GM12878 (cell line): Measurements from ENCODE around the gene FHL2. TPM values are rescaled to one million over a fixed set of nuclear protein-coding genes. Genes with fewer than 3 reads are reported as not detected.

Experiments
- BCL11A ChIP-seq: IDR thresholded peaks from 2 replicates; pipeline ENCODE4 v1.6.1; 2011; ENCODE audit warnings: low read depth, low read length
- BCLAF1 ChIP-seq: fragments of 450-650 bp; IDR thresholded peaks from 2 replicates; pipeline ENCODE4 v1.6.1; 2017; ENCODE audit warnings: antibody characterized with exemption, mild to moderate bottlenecking, moderate library complexity
- CHD1 ChIP-seq: IDR thresholded peaks from 2 replicates; pipeline ENCODE4 v1.6.1; 2012; ENCODE audit warnings: low read depth, low read length, improper control_type of control experiment
- EED ChIP-seq: sonication (generic); IDR thresholded peaks from 2 replicates; pipeline ENCODE4 v1.6.1; 2016; ENCODE audit warnings: antibody characterized with exemption, low read depth
- EGR1 ChIP-seq, 2 experiments: IDR thresholded peaks; 1 replicate in 1 of 2; 2 replicates in 1 of 2; pipeline ENCODE4 v1.6.1; 2011 to 2012; ENCODE audit warnings: low read depth in 2 of 2, low read length in 2 of 2, borderline replicate concordance in 1 of 2, mild to moderate bottlenecking in 1 of 2, moderate library complexity in 1 of 2
- ELK1 ChIP-seq: IDR thresholded peaks from 2 replicates; pipeline ENCODE4 v1.6.1; 2012; ENCODE audit warnings: low read depth, low read length, improper control_type of control experiment
- FOS ChIP-seq: IDR thresholded peaks from 3 replicates; pipeline ENCODE4 v1.6.1; 2011; ENCODE audit warnings: borderline replicate concordance; ENCODE audit not compliant: insufficient read length; ENCODE audit errors: extremely low read depth
- IRF4 ChIP-seq: IDR thresholded peaks from 2 replicates; pipeline ENCODE4 v1.6.1; 2011; ENCODE audit warnings: low read depth, low read length
- MEF2A ChIP-seq: IDR thresholded peaks from 2 replicates; pipeline ENCODE4 v1.6.1; 2011; ENCODE audit warnings: low read depth, mild to moderate bottlenecking, low read length, moderate library complexity; ENCODE audit not compliant: insufficient read depth
- MLLT1 ChIP-seq: fragments of 450-650 bp; IDR thresholded peaks from 2 replicates; pipeline ENCODE4 v1.6.1; 2016; ENCODE audit warnings: mild to moderate bottlenecking
- PKNOX1 ChIP-seq: fragments of 450-650 bp; IDR thresholded peaks from 2 replicates; pipeline ENCODE4 v1.6.1; 2016; ENCODE audit warnings: mild to moderate bottlenecking
- RFX5 ChIP-seq: IDR thresholded peaks from 2 replicates; pipeline ENCODE4 v1.6.1; 2011; ENCODE audit warnings: low read depth, low read length, improper control_type of control experiment
- SP1 ChIP-seq: IDR thresholded peaks from one replicate; pipeline ENCODE4 v1.6.1; 2011; ENCODE audit warnings: low read depth, low read length
- SUZ12 ChIP-seq: fragments of 200-600 bp; sonication (generic); IDR thresholded peaks from one replicate; pipeline ENCODE4 v1.6.1; 2018; ENCODE audit warnings: antibody characterized with exemption, mild to moderate bottlenecking; ENCODE audit not compliant: unreplicated experiment
- TAF1 ChIP-seq: IDR thresholded peaks from 2 replicates; pipeline ENCODE4 v1.6.1; 2011; ENCODE audit warnings: mild to moderate bottlenecking, low read depth, low read length, borderline replicate concordance
- WRNIP1 ChIP-seq: IDR thresholded peaks from 2 replicates; pipeline ENCODE4 v1.6.1; 2011; ENCODE audit warnings: low read depth, low read length, improper control_type of control experiment, borderline replicate concordance
- YBX1 ChIP-seq: fragments of 450-650 bp; IDR thresholded peaks from 2 replicates; pipeline ENCODE4 v1.6.1; 2016; ENCODE audit warnings: antibody characterized with exemption
- ZBTB40 ChIP-seq: fragments of 450-650 bp; IDR thresholded peaks from 2 replicates; pipeline ENCODE4 v1.6.1; 2016; ENCODE audit warnings: mild to moderate bottlenecking, moderate library complexity, borderline replicate concordance
- polyA plus RNA-seq, 11 experiments: library from polyadenylated mRNA; depleted of rRNA in 4 of 11; unstranded in 6 of 11; stranded (reverse) in 5 of 11; fragments of >200 nt; fragmentation: Nextera tagmentation in 4 of 11; fragmentation: Illumina TruSeq in 1 of 11; extraction: Ambion mirVana in 4 of 11; extraction: Trizol in 1 of 11; gene quantifications; 1 replicate in 1 of 11; 2 replicates in 10 of 11; pipeline versions ENCODE4 v1.2.1 to v1.2.3, GENCODE V29; 2011 to 2016; ENCODE audit warnings: inconsistent platforms in 2 of 11, missing spikeins in 2 of 11, low read depth in 1 of 11
- total RNA-seq, 4 experiments: library from RNA; depleted of rRNA in 3 of 4; stranded (reverse); fragments of >200 nt in 3 of 4; fragmentation: Illumina TruSeq in 1 of 4; extraction: Trizol in 1 of 4; gene quantifications; 2 replicates each; pipeline versions ENCODE4 v1.2.1 to v1.2.3, GENCODE V29; 2013 to 2021

FHL2 gene
- total and polyA plus RNA-seq, 10 of the 15 experiments (the other 5 are each of a cell fraction or from before 2014, with no cell fraction given), result 2.2 to 9.9 (median 4.5) TPM

- peak; percentile 93 for TF ChIP-seq ZBTB40
- TF ChIP-seq RFX5, result no peak; the same call in 1 of the 2 replicates
- TF ChIP-seq EGR1 (IDR thresholded peaks at IDR 0.05; ENCODE audit: borderline replicate concordance in 1 of 2, low read depth in 2 of 2, low read length in 2 of 2), result peak in 1 of 2 experiments; percentile 72; a peak in 1 of 3 replicates
- TF ChIP-seq YBX1, result no peak
- peak; percentile 45 for TF ChIP-seq SP1
- no peak for TF ChIP-seq BCL11A
- TF ChIP-seq SUZ12, result no peak
- TF ChIP-seq MEF2A, result no peak
- no peak for TF ChIP-seq EED
- peak; percentile 5; the same call in 1 of the 2 replicates for TF ChIP-seq TAF1
- TF ChIP-seq BCLAF1, result no peak
- TF ChIP-seq WRNIP1, result 0 out of 2 replicates have a peak, but pooled peaks have one; percentile 48
- no peak for TF ChIP-seq CHD1
- TF ChIP-seq ELK1, result peak; percentile 64; the same call in 1 of the 2 replicates
- no peak for TF ChIP-seq IRF4
- TF ChIP-seq MLLT1, result peak; percentile 85
- TF ChIP-seq FOS, result no peak
- TF ChIP-seq PKNOX1, result peak; percentile 76
Observed at GRCh38 chr2:105337122-105338019, 61.5 kb downstream of the FHL2 start, which contains the start of gene C2orf49 (continued).
